NCI-H748 (cell line): ENCODE measurements around the gene ARHGAP31.
"Not testable (repeated sequence)": the region's sequence is repeated elsewhere in the genome, so short reads cannot be mapped to it uniquely, and the experiment has no call there.

ENCODE experiments used
- DNase-seq: peaks from one replicate; lab custom pipeline; 2025; ENCODE audit not compliant: unreplicated experiment; lab: John Stamatoyannopoulos, UW

Gene ARHGAP31

DNA sequence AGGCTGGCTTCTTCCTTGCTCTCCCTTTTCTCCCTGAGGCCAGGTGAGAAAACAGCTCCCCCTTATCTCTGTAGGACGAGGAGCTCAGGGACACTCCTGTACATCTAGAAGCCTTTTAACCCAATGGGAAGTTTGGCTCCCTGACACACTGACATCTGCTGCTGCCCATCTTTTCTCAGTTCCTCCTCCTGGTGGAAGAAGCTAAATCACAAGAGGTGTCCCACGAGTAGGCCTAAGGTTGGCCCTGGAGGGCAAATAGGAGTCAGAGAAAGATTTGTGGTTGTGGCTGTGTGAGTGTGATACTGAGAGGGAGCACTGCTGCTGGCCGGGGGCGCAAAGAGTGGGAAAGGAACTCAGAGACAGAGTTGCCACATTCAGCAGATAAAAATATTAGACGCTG lies 49.5 kb downstream of the ARHGAP31 start:
- DNase-seq = no peak

DNA sequence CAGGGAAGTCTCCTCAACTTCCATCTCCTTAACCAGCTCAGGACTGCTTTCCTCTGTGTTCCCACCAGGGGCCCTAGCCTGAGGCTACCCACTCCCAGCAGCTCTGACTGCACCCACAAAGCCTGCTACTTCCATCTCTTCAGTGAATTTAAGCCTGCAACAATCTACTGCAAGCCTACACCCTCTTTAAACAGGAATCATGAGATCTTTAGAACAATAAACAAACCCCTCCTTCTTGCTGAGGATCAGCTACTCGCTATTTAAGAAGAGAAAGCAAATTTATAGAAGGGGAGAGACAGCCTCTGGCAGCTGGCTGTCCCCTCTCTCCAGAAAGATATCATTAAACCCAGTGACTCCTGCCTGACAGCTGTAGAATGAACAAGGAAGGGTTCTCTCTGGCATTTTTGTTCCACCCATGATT lies 51.9 kb downstream of the ARHGAP31 start:
- DNase-seq = no peak

DNA sequence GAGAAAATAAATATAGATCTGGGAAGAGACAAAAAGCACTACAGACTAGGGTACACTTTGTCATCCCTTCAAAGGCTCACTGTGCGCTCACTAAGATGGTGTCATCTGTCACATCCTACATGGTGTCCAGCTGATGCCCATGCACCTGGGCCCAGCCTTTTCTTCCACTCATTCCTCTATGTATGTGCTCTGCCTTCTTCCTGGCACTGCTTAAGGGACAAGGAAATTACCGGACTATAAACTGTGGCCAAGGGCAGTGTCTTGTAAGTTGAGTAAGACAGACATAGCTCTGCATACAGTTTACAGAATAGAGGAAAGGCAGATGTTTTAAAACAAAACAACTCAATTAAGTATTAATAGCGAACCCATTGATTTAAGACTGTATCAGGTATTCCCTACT lies 52.9 kb downstream of the ARHGAP31 start:
- DNase-seq = no peak

DNA sequence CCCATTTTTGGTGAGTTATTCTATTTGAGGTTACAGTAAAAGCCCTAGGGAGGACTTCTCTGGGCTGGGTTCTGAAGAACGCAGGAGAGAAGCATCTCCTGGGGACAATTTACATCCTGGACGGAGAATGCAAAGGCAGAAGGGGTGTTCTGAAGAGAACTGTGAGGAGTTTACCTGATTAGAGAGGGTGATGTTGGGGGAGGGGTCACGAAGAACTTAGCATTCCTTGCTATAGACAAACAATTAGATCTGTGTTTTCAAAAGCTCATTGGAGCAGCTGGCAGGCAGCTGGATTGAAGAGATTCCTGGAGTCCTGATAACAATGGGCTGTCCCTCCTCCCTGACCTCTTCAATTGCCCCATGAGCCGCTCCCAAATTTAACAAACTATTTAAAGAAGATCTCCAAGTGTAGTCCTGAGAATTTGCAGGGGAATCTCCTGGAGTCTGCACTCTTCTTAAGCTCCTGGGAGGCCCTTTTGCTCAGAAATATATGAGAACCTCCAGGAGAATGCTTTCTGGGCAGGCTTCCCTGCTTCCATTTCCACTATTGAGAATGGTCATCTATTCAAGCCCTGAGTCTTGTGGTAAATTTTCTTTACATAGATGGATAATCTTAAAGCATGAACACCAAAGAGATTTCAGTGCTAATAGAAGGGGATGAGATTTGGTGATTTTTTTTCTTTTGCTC lies 55.3 kb downstream of the ARHGAP31 start:
- DNase-seq = no peak

- peak; percentile 16 for DNase-seq
These were observed 55.9 kb downstream of the ARHGAP31 start for GRCh38 chr3:119350114-119350513.

GRCh38 chr3:119351581-119351980 lies 57.4 kb downstream of the ARHGAP31 start:
- no peak for DNase-seq

- DNase-seq = no peak
These were observed 57.9 kb downstream of the ARHGAP31 start for GRCh38 chr3:119352034-119352609.

DNA sequence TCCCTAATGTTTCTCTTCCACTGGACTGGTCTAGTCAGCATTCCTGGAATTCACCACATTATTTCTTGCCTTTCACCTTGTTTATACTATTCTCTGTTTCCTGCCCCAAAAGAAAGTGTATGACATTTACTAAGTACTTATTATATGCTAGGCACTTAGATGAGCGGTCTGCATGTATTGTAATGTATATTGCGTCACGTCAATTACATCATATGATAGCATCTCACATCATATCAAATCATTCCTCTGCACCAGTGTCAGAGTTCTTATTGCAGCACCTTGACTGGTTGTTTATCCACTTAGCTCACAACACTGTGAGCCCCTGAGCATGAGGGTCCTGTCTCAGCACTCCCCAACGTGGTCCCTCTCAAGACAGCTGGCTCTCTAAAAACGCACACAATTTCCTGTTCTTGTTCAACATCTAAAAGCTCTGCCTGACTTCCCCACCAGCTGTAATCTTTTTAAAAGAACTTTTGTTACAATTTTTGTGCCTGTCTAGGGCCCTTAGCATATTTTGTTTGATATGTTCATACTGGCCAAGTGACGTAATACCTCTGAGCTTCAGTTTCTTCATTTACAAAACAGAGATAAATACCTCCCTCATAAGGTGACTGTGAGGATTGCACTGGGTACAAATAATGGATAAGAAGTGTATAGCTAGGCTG lies 58.8 kb downstream of the ARHGAP31 start:
- no peak for DNase-seq

DNA sequence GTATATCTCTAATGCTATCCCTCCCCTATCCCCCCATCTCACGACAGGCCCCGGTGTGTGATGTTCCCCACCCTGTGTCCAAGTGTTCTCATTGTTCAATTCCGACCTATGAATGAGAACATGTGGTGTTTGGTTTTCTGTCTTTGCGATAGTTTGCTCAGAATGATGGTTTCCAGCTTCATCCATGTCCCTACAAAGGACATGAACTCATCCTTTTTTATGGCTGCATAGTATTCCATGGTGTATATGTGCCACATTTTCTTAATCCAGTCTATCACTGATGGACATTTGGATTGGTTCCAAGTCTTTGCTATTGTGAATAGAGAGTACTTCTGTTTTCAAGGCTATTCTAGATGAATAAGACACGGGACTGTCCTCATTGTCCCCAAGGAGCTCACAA lies 61.4 kb downstream of the ARHGAP31 start:
- not testable (repeated sequence) for DNase-seq

DNA sequence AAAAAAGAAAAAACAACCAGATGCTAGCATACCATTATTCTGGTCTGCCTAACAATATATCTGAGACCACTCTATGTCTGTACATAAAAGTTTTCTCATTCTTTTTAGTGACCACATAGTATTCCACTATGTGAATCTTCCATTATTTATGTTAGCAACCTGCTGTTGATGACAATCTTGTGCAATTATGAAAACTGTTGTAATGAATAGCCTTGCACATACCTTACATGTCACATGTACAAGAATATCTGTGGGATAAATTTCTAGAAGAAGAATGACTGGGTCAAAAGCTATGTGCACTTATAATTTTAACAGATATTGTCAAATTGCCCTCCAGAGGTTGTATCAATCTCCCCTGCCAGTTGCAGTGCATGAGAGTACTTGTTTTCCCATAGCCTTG lies 62.5 kb downstream of the ARHGAP31 start:
- no peak for DNase-seq

DNA sequence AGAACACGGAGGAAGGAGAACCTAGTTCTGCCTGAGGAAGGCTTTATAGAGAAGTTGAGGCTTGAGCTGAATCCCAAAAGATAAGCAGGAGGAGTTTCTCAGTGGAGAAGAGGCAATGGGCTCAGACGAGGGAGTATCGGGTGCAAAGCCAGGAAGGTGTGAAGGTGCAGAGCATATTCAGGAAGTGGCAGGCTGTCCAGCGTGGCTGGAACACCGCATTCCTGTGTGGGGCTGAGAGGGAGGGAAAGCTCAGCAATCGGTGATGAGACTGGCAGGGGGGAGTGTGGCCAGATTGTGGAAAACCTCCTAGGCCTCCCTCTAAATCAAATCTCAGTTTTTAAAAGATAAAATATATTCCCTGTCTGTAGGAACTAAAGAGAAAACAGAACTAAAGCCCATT lies 63.0 kb downstream of the ARHGAP31 start:
- peak; percentile 1 for DNase-seq

DNA sequence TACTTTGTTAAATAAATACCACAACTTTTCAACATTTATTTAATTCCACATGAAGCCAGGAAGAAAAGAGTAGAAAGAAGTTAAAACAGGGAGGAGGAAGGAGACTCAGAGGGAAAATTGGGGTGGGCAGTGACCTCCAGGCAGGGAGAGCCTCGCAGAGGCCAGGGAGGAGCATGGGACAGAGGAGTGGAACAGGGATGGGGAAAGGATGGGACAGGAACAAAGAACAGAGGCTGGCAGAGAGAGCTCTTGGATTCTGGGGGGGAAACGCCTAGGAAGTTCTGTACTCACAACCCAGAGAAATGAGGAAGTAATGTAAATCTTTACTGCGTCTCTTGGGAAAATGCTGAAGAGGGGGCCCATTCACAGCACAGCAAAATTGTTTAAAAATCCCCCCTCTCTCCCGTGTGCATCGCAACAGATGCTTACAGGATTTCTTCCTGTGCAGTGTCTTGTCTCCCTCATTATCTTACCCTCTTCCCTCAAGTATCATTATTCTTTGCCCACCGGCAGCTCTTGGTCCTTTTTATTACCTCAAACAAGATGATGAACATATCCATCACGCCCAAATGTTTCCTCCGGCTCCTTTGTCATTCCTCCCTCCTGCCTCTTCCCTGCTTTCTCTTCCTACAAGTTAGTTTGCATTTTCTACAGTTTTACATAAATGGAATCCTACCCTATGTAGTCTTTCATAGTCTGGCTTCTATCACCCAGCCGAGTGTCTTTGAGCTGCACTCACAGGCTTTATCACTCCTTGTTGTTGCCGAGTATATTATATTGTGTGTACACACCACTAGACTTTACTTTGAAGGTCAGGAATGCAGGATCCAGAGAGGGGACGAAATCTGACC lies 65.5 kb downstream of the ARHGAP31 start:
- DNase-seq = no peak

DNA sequence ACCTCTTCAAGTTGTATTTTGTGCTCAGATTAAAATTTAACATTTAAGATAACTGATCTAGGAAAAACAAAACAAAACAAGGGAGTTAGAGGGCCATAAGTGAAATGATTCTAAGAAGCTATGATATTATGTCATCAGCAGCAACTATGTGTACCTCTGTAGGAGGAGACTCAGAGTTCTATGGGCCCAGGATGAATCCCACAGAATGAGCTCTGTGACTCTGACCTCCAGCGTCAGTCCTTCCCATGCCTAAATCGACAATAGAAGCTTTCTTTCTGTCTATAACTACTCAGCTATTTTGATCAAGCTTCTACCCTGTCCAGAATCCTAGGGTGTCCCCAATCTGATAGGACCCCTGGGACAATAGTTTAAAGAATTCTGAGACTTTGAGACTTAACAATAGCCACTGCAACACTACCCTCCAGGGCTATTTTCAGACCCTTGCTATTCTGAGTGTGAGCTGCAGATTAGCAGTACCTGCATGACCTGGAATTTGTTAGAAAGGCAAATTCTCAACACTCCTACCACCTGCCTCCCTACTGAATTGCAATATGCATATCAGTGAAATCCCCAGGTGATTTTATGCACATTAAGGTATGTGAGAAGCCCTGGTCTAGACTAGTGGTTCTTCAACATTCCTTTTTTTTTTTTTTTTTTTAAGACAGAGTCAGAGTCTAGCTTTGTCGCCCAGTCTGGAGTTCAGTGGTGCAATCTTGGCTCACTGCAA lies 66.7 kb downstream of the ARHGAP31 start:
- DNase-seq = no peak

GRCh38 chr3:119362010-119362409 lies 67.8 kb downstream of the ARHGAP31 start:
- DNase-seq = no peak

GRCh38 chr3:119362940-119363725 lies 69.0 kb downstream of the ARHGAP31 start:
- no peak for DNase-seq

DNA sequence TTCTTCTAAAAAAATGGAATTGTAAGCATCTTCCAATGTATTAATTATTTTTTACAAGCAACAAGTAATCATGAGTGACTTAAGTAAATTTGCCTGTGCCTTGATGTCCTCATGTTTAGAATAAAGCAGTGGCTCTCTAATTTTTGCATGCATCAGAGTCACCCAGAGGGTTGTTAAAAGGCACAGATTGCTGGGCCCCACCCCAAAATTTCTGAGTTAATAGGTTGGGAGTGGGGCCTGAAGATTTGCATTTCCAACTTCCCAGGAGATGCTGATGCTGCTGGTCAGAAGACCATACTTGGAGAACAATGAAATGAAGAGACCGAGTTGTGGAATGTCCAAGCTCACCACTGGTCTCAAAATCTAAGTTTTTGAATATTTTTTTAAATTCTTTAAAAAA lies 70.2 kb downstream of the ARHGAP31 start:
- DNase-seq = no peak

GRCh38 chr3:119365418-119365817 lies 71.2 kb downstream of the ARHGAP31 start:
- no peak for DNase-seq

DNA sequence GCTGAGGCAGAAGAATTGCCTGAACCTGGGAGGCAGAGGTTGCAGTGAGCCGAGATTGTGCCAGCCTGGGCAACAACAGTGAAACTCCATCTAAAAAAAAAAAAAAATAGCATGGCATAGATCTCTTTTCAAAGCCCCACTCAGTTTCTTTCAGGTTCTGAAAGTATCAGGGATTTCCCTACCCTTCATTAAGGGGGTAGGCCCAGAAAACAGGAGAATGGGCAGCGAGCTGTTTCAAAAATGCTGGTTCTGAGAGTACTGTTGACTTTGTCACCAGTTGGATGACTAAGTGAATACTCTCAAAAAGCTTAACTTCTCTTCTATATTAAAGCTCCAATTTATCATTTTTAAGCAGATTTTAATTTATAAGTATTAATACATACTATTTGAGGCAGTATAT lies 72.8 kb downstream of the ARHGAP31 start:
- no peak for DNase-seq

DNA sequence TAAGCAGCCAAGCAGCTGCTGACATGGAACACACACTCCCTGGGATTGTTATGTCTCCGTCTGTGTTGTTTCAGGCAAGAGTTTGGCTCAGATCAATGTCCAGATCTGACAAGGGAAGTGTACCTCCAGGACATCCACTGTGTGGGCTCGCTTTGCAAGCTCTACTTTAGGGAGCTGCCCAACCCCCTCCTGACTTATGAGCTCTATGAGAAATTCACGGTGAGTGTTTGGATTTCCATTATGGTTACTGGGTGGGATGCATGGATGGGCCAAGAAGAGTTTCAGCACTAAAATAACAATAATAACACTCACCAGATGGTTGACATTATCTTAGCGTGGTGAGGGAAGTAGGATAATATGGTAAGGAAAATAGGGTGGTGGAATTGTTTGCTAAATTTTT lies 74.1 kb downstream of the ARHGAP31 start:
- DNase-seq = no peak

DNA sequence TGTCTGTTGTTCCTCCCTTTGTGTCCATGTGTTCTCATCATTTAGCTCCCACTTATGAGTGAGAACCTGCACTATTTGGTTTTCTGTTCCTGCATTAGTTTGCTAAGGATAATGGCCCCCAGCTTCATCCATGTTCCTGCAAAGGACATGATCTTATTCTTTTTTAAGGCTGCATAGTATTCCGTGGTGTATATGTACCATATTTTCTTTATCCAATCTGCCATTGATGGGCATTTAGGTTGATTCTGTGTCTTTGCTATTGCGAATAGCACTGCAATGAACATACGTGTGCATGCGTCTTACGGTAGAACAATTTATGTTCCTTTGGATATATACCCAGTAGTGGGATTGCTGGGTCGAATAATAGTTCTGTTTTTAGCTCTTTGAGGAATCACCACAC lies 77.6 kb downstream of the ARHGAP31 start:
- not testable (repeated sequence) for DNase-seq
